MM.1S (cell line): ENCODE results near the gene HOXB6.

Experiments used
- DNase-seq: peaks from one replicate; pipeline ENCODE4 v3.0.0-alpha.2; 2015
- H2AFZ ChIP-seq: fragments of 300-600 bp; sonication (generic); 2 replicates; pipeline ENCODE4 v1.6.0; 2016; ENCODE audit warnings: antibody characterized with exemption, low read length
- H3F3A ChIP-seq: fragments of 300-600 bp; sonication (generic); 2 replicates; pipeline ENCODE4 v1.6.1; 2016; ENCODE audit warnings: mild to moderate bottlenecking, antibody characterized with exemption, low read length, moderate library complexity, mixed read lengths; ENCODE audit not compliant: insufficient read depth
- H3K27ac ChIP-seq: fragments of 300-600 bp; sonication (generic); 2 replicates; pipeline ENCODE4 v1.5.1; 2016; ENCODE audit warnings: mild to moderate bottlenecking, low read length
- H3K27me3 ChIP-seq: fragments of 300-600 bp; sonication (generic); replicated peaks from 2 replicates; pipeline ENCODE4 v1.6.0; 2016; ENCODE audit warnings: low read length; ENCODE audit not compliant: insufficient read depth
- H3K36me3 ChIP-seq: fragments of 300-600 bp; sonication (generic); replicated peaks from 2 replicates; pipeline ENCODE4 v1.6.1; 2016; ENCODE audit warnings: mild to moderate bottlenecking, low read length, mixed read lengths; ENCODE audit not compliant: insufficient read depth
- H3K4me1 ChIP-seq: fragments of 300-600 bp; sonication (generic); 2 replicates; pipeline ENCODE4 v1.6.1; 2016; ENCODE audit warnings: low read length, mixed read lengths
- H3K4me2 ChIP-seq: fragments of 300-600 bp; sonication (generic); 2 replicates; pipeline ENCODE4 v1.6.0; 2016; ENCODE audit warnings: low read depth, low read length
- H3K4me3 ChIP-seq: fragments of 300-600 bp; sonication (generic); 2 replicates; pipeline ENCODE4 v1.5.1; 2016; ENCODE audit warnings: low read length, mixed read lengths
- H3K79me2 ChIP-seq: fragments of 300-600 bp; sonication (generic); 2 replicates; pipeline ENCODE4 v1.6.1; 2016; ENCODE audit warnings: mixed run types, low read length, mixed read lengths
- H3K9ac ChIP-seq: fragments of 300-600 bp; sonication (generic); 2 replicates; pipeline ENCODE4 v1.6.1; 2016; ENCODE audit warnings: low read length, mixed read lengths
- H3K9me2 ChIP-seq: fragments of 300-600 bp; sonication (generic); replicated peaks from 2 replicates; pipeline ENCODE4 v1.6.1; 2016; ENCODE audit warnings: mild to moderate bottlenecking, low read length, mixed read lengths; ENCODE audit not compliant: insufficient read depth
- H3K9me3 ChIP-seq: fragments of 300-600 bp; sonication (generic); replicated peaks from 2 replicates; pipeline ENCODE4 v1.6.1; 2016; ENCODE audit warnings: mild to moderate bottlenecking, low read length, mixed read lengths; ENCODE audit not compliant: insufficient read depth
- H4K20me1 ChIP-seq: fragments of 300-600 bp; sonication (generic); 2 replicates; pipeline ENCODE4 v1.6.1; 2016; ENCODE audit warnings: mild to moderate bottlenecking, low read length, moderate library complexity, mixed read lengths; ENCODE audit not compliant: insufficient read depth
- EZH2 ChIP-seq: fragments of 300-600 bp; sonication (generic); optimal IDR thresholded peaks from 2 replicates; pipeline ENCODE3; 2017; ENCODE audit warnings: low read depth, mild to moderate bottlenecking, antibody characterized with exemption, low read length, mixed read lengths
- EZH2phosphoT487 ChIP-seq: fragments of 300-600 bp; sonication (generic); IDR thresholded peaks from 2 replicates; pipeline ENCODE4 v1.6.1; 2018; ENCODE audit warnings: antibody characterized with exemption, low read length
- TF ChIP-seq, protein P1 (sequence below): fragments of 300-600 bp; sonication (generic); IDR thresholded peaks from 2 replicates; pipeline ENCODE4 v1.5.1; 2016; ENCODE audit warnings: antibody characterized with exemption, low read length, mixed read lengths

HOXB6 gene

DNA sequence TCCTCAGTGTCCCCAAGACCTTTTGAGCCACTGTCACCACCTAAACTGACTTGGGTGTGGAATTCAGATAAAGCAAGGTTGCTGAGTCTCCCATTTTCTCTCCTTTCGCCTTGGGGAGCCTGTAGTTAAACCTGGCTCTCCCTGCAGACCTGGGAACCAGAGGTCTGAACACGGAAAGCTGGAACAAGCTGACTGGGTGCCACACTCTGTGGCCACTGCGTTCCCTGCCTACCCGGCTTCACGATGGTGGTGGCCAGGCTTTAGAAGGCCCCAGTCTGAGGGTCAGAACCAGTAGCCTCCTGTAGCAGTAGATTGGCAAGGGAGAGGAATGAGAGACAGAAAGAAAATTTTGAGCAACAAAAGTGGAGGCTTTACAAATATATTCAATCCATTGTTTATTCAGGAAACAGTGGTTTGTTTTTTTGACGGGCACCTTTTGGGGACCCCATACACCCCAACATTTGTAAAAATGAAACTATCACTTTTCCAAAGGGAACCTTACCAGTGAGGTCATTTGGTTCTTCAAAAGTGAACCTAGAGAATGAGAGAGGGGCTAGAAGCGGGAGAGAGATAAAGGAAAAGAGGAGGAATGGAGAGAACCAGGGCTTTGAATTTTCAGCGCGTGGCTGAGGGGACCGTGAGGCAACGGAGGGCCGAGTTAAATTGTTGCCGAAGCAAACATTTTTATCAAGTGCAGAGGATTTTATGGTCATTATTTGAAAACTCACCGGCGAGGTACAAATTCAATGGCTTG lies 12.1 kb upstream of the HOXB6 start:
- Histone ChIP-seq H3K4me2 (peak overlapping the region; percentile 24; the same call in 1 of the 2 replicates), H3K9ac (no peak overlapping the region), H3K79me2 (no peaks in the 10 kb centered on the region), H3K4me3 (no peak overlapping the region), H4K20me1 (no peaks in the 10 kb centered on the region), H3F3A (peaks cover 4% of the 10 kb centered on the region), H3K27ac (no peak overlapping the region), H2AFZ (no peak overlapping the region), H3K27me3 (peaks cover 82% of the 10 kb centered on the region), H3K9me3 (no peaks in the 10 kb centered on the region), H3K9me2 (no peaks in the 10 kb centered on the region), H3K36me3 (no peaks in the 10 kb centered on the region), H3K4me1 (no peaks in the 10 kb centered on the region)
- DNase-seq: no peak
- TF ChIP-seq EZH2phosphoT487 (no peak), EZH2 (no peak)
- TF ChIP-seq, protein P1, sequence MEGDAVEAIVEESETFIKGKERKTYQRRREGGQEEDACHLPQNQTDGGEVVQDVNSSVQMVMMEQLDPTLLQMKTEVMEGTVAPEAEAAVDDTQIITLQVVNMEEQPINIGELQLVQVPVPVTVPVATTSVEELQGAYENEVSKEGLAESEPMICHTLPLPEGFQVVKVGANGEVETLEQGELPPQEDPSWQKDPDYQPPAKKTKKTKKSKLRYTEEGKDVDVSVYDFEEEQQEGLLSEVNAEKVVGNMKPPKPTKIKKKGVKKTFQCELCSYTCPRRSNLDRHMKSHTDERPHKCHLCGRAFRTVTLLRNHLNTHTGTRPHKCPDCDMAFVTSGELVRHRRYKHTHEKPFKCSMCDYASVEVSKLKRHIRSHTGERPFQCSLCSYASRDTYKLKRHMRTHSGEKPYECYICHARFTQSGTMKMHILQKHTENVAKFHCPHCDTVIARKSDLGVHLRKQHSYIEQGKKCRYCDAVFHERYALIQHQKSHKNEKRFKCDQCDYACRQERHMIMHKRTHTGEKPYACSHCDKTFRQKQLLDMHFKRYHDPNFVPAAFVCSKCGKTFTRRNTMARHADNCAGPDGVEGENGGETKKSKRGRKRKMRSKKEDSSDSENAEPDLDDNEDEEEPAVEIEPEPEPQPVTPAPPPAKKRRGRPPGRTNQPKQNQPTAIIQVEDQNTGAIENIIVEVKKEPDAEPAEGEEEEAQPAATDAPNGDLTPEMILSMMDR: no peak

DNA sequence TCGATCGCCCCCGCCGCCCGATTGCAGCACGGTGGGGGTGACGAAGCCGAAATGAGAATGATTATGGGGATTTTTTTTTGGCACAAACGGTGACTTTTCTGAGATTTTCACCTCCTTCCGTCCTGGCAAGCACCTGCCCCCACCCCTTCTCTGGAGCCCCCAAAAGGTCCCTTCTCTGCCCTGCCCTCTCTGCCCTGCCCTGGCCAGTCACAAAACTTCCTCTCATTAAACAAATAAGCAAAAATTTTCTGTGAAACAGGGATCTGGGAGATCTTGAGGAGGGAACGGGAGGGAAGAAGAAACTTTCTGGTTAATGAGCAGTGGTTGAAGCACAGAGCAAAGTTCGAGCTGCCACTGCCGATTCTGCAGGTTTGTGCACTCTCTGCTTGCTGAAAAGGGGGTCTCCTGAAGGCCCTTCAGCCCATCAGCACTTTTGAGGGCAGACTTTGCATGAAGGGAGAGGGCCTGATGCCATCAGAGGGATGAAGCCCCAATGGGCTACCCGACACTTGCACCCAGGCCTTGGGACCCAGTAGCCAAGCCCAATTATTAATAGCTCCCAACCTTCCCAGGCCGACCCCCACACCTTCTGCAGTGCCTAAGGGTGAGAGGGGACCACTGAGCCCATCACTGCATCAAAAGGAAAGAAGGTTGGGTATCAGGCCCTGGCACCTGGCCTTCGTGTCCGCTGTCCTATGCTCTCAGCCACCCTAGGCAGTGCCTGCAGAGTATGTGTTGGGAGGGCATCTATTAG lies 11.4 kb upstream of the HOXB6 start:
- no peaks in the 10 kb centered on the region for H4K20me1 ChIP-seq
- DNase-seq: no peak
- no peak overlapping the region for H3K4me2 ChIP-seq
- H3K9me2 ChIP-seq: no peaks in the 10 kb centered on the region
- H3K27ac ChIP-seq: no peak overlapping the region
- H3K9me3 ChIP-seq: no peaks in the 10 kb centered on the region
- H3K36me3 ChIP-seq: no peaks in the 10 kb centered on the region
- peaks cover 74% of the 10 kb centered on the region for H3K27me3 ChIP-seq
- peaks cover 4% of the 10 kb centered on the region for H3F3A ChIP-seq
- H2AFZ ChIP-seq: no peak overlapping the region
- no peaks in the 10 kb centered on the region for H3K4me1 ChIP-seq
- H3K4me3 ChIP-seq: no peak overlapping the region
- no peak overlapping the region for H3K9ac ChIP-seq
- TF ChIP-seq, protein P1: no peak
- TF ChIP-seq EZH2phosphoT487 (no peak), EZH2 (no peak)
- no peaks in the 10 kb centered on the region for H3K79me2 ChIP-seq

DNA sequence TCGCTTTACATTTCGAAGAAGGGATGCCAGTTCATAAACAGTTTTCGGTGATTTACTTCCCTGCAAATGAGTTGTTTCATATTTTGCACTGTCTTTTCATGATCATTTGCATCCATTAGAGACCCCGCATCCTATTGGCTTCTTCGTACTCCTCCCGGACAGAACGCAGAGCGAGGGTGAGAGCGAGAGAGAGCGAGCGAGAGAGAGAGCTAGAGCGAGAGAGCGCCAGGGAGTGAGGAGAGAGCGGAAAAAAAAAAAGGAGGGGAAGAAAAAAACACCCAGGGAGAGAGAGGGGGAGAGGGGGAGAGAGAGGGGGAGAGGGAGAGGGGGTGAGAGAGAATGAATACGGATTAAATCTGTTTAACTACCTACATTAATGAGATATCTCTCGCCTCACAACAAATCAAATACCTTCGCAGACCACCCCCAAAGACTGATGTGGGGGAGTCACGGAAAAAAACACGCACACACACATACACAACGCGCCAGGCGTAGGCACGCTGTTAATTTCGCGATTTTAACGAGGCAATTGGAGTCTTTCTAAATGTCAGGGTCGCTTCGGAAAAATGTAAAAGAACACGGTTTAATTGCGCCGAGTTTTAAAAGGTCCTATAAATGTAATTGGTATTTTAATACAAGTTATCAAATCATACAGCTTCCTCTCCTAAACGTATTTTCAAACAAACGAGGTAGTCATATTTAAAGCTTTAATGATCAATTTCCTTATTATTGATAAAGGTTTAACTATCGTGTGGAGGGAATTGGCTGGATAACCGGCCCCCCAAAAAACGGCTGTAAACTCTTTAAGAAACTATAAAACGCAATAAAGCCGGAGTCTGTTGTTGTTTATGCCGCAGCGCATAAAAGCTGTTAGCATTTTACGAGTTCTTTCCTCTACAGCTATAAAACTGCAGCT lies 10.5 kb upstream of the HOXB6 start, which contains the start of gene HOXB8:
Gene HOXB8, minus strand, starts transcription at position 246 of the 916 bp plus-strand sequence. CDS start 588 bp downstream, outside the sequence.
- H3K4me1 ChIP-seq: no peaks in the 10 kb centered on the region

More for the DNA sequence above, 10.5 kb upstream of the HOXB6 start, which contains the start of gene HOXB8:
- H4K20me1 ChIP-seq: no peaks in the 10 kb centered on the region
- no peak within 1 kb of the TSS for H2AFZ ChIP-seq
- DNase-seq: no peak
- H3K9me2 ChIP-seq: no peaks in the 10 kb centered on the region
- H3F3A ChIP-seq: peaks cover 4% of the 10 kb centered on the region
- no peaks in the 10 kb centered on the region for H3K79me2 ChIP-seq
- H3K9me3 ChIP-seq: no peaks in the 10 kb centered on the region
- TF ChIP-seq EZH2 (peak; percentile 71), EZH2phosphoT487 (no peak)
- TF ChIP-seq, protein P1: no peak
- H3K4me2 ChIP-seq: no peak within 1 kb of the TSS
- no peaks in the 10 kb centered on the region for H3K36me3 ChIP-seq
- no peak within 1 kb of the TSS for H3K4me3 ChIP-seq
- H3K9ac ChIP-seq: no peak within 1 kb of the TSS
- H3K27me3 ChIP-seq: peaks cover 66% of the 10 kb centered on the region
- H3K27ac ChIP-seq: no peak within 1 kb of the TSS
